OCI-LY1 (cell line): ENCODE results near the gene DAPK2.

Experiments used
- EZH2 ChIP-seq: fragments of 200-600 bp; sonication (generic), shearing (Covaris generic); IDR thresholded peaks from 2 replicates; pipeline ENCODE4 v1.8.0; 2017; ENCODE audit warnings: borderline replicate concordance, mixed run types, mild to moderate bottlenecking, antibody characterized with exemption, low read length, moderate library complexity, mixed read lengths
- TF ChIP-seq, protein P1 (sequence below): fragments of 200-600 bp; sonication (generic), shearing (Covaris generic); IDR thresholded peaks from 2 replicates; pipeline ENCODE4 v1.5.1; 2017; ENCODE audit warnings: mild to moderate bottlenecking, antibody characterized with exemption, low read length, moderate library complexity, mixed read lengths

DNA sequence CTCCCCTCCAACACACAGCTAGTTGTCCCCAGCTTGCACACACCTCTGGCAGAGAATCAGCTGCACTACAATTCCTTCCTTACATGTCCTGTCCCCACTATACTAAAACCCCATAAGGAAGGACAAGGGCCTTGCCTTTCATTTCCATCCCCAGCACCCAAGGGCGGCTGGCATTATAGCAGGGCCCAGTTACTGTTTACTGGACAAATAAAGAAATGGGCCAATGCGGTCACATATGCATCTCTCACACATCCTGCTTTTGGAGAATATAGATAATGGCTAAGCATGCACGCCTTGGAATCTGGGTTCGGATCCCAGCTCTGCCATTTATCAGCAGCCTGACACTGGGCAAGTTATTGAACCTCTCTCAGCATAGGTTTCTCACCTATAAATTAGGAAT lies 99.1 kb downstream of the DAPK2 start:
- TF ChIP-seq, protein P1, sequence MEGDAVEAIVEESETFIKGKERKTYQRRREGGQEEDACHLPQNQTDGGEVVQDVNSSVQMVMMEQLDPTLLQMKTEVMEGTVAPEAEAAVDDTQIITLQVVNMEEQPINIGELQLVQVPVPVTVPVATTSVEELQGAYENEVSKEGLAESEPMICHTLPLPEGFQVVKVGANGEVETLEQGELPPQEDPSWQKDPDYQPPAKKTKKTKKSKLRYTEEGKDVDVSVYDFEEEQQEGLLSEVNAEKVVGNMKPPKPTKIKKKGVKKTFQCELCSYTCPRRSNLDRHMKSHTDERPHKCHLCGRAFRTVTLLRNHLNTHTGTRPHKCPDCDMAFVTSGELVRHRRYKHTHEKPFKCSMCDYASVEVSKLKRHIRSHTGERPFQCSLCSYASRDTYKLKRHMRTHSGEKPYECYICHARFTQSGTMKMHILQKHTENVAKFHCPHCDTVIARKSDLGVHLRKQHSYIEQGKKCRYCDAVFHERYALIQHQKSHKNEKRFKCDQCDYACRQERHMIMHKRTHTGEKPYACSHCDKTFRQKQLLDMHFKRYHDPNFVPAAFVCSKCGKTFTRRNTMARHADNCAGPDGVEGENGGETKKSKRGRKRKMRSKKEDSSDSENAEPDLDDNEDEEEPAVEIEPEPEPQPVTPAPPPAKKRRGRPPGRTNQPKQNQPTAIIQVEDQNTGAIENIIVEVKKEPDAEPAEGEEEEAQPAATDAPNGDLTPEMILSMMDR: no peak
- no peak for TF ChIP-seq EZH2
